ENCODE measurements around the gene JPH2.

Gene JPH2

GRCh38 chr20:44075191-44075949 lies 111.6 kb downstream of the JPH2 start:
- DNase-seq (ENCODE audit: low read depth): no peak

- no peak for DNase-seq (ENCODE audit: low read depth)
Measured at GRCh38 chr20:44074252-44075151, 112.5 kb downstream of the JPH2 start.

GRCh38 chr20:44073675-44074071 lies 113.3 kb downstream of the JPH2 start:
- no peak for DNase-seq (ENCODE audit: low read depth)

GRCh38 chr20:44073011-44073674 lies 113.8 kb downstream of the JPH2 start:
- no peak for DNase-seq (ENCODE audit: low read depth)

- DNase-seq (ENCODE audit: low read depth): no peak
Measured at GRCh38 chr20:44072384-44072783, 114.6 kb downstream of the JPH2 start.

- no peak for DNase-seq (ENCODE audit: low read depth)
Measured at GRCh38 chr20:44071526-44072111, 115.4 kb downstream of the JPH2 start.

GRCh38 chr20:44071057-44071456 lies 115.9 kb downstream of the JPH2 start:
- no peak for DNase-seq (ENCODE audit: low read depth)

GRCh38 chr20:44070139-44070900 lies 116.7 kb downstream of the JPH2 start:
- DNase-seq (ENCODE audit: low read depth): no peak

- no peak for DNase-seq (ENCODE audit: low read depth)
Measured at GRCh38 chr20:44069203-44070011, 117.6 kb downstream of the JPH2 start.

GRCh38 chr20:44068316-44069201 lies 118.4 kb downstream of the JPH2 start:
- no peak for DNase-seq (ENCODE audit: low read depth)

GRCh38 chr20:44067650-44068081 lies 119.3 kb downstream of the JPH2 start:
- no peak for DNase-seq (ENCODE audit: low read depth)

GRCh38 chr20:44066645-44067606 lies 120.1 kb downstream of the JPH2 start:
- DNase-seq (ENCODE audit: low read depth): no peak

GRCh38 chr20:44065401-44066340 lies 121.3 kb downstream of the JPH2 start:
- DNase-seq (ENCODE audit: low read depth): no peak

- DNase-seq (ENCODE audit: low read depth): no peak
Measured at GRCh38 chr20:44064501-44065400, 122.2 kb downstream of the JPH2 start.

All from GM04504 (cell line).